Left renal cortex interstitium (tissue), 4 donors: ENCODE data around the gene ZNF407. TPM values are rescaled to one million over a fixed set of nuclear protein-coding genes. Genes with fewer than 3 reads are reported as not detected.
"Not testable (repeated sequence)": the region's sequence is repeated elsewhere in the genome, so short reads cannot be mapped to it uniquely, and the experiment has no call there.

ENCODE experiments used
- DNase-seq, 4 donors: peaks; one replicate each; pipeline ENCODE4 v3.0.0-alpha.2; 2013; ENCODE audit warnings: low read depth in 4 of 4, low spot score in 2 of 4, missing footprints in 1 of 4
- polyA plus RNA-seq, 4 donors: library from polyadenylated mRNA; unstranded; fragments of 120-200 nt; gene quantifications; one replicate each; pipeline ENCODE4 v1.2.1, GENCODE V29; 2013; ENCODE audit not compliant: insufficient read length in 4 of 4

The ZNF407 gene
- polyA plus RNA-seq, 4 donors: 9.8 to 10.1 (median 10.1) TPM

DNA sequence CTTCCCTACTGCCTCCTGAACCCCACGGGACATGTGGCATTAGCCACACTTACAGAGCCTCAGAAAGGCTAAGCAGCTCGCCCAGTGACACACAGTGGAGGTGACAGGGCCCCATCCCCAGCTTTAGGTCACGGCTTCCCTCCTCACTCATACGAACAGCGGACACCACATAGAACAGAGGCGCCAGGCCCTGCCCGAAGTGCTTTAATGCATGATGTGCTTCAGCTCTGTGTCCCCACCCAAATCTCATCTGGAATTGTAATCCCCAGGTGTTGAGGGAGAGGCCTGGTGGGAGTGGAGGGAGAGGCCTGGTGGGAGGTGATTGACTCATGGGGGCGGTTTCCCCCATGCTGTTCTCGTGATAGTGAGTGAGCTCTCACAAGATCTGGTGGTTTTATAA, 476.0 kb downstream of the ZNF407 start:
- no peak for DNase-seq

DNA sequence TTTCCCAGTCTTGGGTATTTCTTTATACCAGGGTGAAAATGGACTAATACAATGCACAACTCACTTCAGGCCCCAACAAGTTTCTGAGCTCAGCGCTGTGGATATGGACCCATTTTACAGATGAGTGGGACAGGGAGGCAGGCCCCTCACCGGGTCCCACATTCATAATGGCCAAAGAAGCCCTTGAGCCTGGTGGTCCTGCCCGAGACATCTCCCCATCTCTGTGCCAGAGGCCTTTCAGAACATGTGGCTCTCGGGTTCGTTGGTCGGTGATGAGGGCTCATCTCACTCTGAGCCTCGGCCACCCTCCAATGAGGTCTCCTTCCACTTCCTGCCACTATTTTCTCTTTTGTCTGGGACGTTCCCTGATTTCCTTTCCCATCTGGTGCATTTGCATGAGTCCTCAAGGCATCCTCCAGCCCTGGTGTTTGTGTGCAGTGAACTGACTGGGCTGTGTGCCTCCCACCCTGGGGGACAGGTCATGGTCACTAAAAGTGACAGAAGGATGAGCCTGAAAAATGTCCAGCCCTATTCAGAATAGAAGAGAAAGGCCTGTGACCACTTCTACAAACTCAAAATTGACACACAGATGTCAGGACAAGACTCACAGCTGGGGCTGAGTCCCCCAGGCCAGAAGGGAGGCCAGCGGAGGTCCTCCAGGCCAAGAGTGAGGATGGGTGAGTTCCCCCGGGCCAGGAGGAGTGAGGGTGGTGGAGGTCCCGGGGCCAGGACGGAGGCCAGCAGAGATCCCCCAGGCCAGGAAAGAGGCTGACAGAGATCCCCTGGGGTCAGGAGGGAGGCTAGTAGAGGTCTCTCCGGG, 476.7 kb downstream of the ZNF407 start:
- DNase-seq: no peak

DNA sequence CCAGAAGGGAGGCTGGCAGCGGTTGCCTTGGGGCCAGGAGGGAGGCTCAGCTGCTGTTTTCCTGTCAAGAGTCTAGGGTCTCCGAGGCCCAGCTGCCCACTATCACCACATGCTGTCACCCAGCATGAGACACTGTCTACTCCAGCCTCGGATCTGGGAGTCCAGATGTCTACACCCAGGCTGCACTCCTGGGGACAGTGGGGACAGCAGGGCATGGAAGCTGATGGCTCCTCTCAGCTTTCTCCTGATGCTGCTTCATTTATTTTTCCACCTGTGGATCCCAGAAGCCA, 477.3 kb downstream of the ZNF407 start:
- DNase-seq: no peak

- no peak for DNase-seq
Measured at GRCh38 chr18:75075429-75075841, 477.8 kb downstream of the ZNF407 start.

GRCh38 chr18:75076286-75076685, 478.6 kb downstream of the ZNF407 start:
- no peak for DNase-seq

DNA sequence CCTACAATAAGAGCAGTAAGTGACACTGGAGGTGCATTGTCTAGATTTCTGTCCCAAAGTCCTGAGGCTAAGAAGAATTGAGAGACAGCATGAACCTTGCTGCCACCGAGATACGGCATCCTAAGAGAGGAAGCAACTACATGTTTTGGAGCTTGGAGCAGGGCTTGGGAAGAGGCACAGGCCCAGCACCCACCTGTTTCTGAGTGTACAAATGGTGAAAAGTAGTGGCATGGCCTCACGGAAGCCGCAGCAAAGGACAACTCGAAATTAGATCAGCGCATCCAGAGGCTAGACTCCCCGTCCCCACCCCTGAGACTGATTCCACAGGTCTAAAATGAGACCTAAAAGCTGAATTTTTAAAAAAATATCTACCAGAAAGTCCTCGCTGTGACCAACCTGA, 483.8 kb downstream of the ZNF407 start:
- no peak for DNase-seq

GRCh38 chr18:75083131-75083530, 485.5 kb downstream of the ZNF407 start:
- no peak for DNase-seq

- DNase-seq: no peak
Measured at GRCh38 chr18:75083761-75084160, 486.1 kb downstream of the ZNF407 start.

DNA sequence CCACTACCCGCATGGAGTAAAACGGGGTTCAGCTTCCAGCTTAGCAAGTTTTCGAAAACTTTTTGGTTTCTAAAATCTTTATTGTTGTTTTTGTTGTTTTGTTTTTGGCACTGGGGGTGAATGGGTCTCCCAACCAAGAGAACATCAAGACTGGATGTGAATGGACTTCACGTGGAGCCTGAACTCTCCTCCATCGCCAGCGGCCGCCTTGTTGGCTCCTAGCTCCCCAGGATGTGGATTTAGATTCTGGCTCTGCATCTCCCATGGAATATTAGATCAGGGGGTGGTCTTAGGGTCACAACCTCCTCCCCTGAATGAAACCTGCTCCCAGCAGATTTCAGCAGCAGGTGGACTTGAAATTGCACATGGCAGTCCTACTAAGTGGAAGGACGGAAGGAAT, 488.0 kb downstream of the ZNF407 start:
- DNase-seq: not testable (repeated sequence)

- no peak for DNase-seq
Measured at GRCh38 chr18:75086494-75087034, 488.9 kb downstream of the ZNF407 start.

DNA sequence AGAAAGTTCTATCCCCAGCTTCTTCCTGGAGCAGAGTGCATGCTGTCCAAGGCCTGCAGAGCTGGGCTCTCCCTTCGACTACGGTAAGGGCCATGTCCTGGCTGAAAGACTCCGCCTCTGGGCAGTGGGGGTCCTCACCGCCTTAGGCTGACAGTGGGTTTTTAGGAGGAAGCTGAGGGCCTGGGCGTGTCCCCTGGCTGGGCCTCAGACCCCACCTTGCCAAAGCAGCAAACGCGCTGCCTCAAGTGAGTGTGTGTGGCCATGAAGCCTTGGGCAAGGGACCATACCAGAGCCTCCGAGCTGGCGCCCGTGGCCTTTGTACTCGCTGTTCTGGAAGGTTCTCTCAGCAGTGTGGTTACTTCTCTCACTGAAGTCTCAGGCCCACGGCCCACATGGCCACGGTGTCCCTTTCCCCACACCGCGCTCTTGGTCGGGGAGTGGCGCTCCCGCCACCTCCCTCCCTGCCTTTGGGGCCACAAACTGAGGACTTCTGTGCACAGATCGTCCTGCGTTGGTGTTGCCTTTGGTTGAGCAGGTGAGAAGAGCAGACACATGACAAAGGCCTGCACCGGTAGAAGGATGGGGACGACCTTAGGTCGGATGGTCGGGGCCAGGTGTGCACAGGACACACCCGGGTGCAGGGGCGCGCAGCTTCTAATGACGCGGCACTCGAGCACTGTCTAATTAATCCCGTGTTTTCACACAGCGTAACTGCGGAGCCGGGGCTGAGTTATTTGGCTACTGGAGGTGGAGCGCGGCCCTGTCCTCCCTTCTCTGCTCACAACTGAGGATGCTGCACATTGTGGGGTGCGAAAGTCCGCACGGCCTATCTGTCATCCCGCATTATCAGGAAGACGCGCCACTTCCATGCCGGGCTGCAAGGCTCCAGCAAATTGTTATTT, 489.7 kb downstream of the ZNF407 start:
- no peak for DNase-seq

- no peak for DNase-seq
Measured at GRCh38 chr18:75088021-75088506, 490.4 kb downstream of the ZNF407 start.

DNA sequence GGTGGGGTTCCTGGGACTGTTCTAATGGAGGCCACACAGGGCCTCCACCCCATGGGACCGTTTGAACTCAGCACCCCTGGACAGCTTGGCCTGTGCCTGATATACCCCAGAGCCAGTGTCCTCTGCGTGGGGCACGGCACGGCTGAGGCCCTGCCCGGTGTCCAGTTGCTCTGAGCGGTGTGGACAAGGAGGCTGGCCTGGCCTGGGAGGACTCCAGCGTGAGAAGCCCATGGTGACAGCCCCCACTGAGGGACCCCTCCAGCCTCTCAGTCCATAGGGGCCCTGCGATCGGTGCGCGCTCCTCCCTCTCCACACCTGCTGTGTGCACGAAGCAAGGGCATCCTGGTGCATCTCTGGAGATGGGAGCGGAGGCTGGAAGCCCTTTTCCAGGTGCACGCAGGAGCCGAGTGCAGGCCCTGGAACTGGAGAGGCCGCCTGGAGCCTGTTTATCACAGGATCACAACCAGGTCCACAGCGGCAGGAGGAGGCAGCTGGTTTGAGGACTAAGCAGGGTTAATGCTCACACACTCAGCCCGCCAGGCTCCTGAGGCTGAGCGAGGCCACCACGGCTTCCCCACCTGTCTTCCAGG, 491.0 kb downstream of the ZNF407 start:
- no peak for DNase-seq

- DNase-seq: no peak
Measured at GRCh38 chr18:75089748-75090327, 492.2 kb downstream of the ZNF407 start.

DNA sequence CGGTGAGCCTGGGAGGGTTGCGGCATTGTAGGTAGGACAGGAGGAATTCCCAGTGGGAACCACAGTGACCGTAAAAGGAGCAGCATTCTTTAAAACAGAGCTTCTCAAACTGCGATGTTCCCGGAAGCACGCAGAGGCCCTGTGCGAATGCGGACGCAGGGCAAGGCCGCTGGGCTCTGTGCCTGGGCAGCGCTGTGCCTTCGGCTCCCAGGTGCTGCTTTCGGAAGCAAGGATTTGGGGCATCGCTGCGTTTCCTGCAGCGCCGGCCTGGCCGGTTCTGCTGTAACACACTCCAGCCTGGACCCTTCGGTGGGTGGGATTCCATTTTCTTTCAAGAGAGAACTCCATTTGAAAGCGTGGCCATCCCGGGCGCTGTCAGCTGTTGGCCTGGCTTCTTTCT, 492.7 kb downstream of the ZNF407 start:
- DNase-seq: no peak

DNA sequence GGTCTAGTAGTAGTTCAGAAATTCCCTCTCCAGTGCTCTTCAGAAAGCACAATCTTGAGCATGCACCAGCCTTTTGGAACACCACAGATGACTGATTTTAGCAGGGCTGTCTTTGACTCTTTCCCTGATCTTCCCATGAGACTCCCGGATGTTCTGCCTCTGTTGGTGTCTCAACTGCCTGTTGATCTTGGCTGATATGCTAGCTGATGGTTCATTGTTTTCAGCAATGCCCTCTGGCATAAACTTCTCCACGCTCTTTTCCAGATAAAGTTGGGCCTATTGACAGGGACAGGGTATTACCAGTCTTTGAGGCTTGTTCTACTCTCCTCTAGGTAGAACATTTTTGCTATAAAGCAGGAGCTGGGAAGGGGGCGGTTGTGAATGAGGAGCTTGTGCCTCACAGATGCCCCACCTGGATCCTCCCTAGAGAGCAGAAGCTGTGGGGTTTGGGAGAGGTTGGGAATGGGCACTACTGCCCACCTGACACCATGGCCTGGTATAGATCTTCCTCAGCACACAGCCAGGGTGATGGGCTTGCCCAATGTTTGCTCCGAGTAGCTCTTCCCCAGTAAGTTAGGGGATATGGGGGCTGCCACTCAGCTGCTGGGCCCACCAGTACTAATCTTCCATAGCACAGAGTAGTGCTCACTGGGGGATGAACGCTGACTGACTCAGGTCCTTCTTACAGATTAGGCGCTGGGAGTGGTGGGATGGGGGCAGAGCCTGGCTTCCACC, 500.0 kb downstream of the ZNF407 start:
- no peak for DNase-seq

DNA sequence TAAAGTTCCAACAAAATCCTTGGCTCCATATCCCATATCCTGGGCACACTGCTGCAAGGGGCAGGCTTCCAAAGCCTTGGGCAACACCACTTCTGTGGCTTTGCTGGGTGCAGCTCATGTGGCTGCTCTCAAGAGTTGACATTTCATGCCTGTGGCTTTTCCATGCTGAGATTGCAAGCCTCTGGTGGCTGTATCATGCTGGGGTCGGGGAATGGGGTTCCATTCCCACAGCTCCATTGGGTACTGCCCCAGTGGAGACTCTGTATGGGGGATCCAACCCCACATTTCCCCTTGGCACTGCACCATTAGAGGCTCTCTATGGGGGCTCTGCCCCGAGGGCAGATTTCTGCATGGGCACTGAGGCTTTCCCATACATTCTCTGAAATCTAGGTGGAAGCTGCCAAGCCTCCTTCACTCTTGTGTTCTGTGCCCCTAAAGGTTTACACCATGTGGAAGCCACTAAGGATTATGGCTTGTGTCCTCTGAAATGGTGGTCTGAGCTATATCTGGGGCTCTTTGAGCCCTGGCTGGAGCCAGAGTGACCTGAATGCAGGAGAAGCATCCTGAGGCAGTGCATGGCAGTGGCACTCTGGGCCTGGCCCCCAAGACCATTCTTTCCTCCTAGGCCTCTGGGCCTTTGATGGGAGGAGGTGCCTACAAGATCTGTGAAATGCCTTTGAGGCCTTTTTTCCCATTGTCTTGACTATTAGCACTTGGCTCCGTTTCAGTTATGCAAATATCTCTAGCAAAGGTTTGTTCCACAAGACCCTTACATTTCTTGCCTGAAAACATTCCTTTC, 503.4 kb downstream of the ZNF407 start:
- DNase-seq: no peak

DNA sequence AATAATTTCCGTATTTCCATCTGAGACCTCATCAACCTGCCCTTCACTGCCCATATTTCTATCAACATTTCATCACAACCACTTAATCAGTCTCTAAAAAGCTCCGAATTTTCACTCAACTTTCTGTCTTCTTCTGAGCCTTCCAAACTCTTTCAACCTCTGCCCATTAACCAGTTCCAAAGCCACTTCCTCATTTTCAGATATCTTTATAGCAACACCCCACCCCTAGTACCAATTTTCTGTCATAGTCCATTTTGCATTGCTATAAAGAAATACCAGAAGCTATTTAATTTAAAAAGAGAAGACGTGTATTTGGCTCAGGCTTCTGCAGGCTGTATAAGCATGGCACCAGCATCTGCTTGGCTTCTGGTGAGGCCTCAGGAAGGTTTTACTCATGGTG, 504.2 kb downstream of the ZNF407 start:
- DNase-seq: no peak

- not testable (repeated sequence) for DNase-seq
Measured at GRCh38 chr18:75104029-75104428, 506.4 kb downstream of the ZNF407 start.
